BE2C (cell line): ENCODE measurements around the gene ALPL.
A peak's percentile ranks its signal among the peaks of the same experiment; 100 is the strongest.

Experiments used
- DNase-seq: peaks from one replicate; pipeline ENCODE4 v3.0.0-alpha.2; 2020
- H3K27me3 ChIP-seq: fragments of 250-450 bp; sonication (Bioruptor Pico); 2 replicates; pipeline ENCODE4 v1.5.1; 2020; ENCODE audit warnings: mild to moderate bottlenecking
- H3K36me3 ChIP-seq: fragments of 250-450 bp; sonication (Bioruptor Pico); 2 replicates; pipeline ENCODE4 v1.5.1; 2020; ENCODE audit warnings: mild to moderate bottlenecking
- H3K4me1 ChIP-seq: fragments of 250-450 bp; sonication (Bioruptor Pico); 2 replicates; pipeline ENCODE4 v1.5.1; 2020
- H3K4me3 ChIP-seq: 2 replicates; pipeline ENCODE4 v1.5.1; 2011; ENCODE audit warnings: low read depth, low read length
- H3K9me3 ChIP-seq: fragments of 250-450 bp; sonication (Bioruptor Pico); 2 replicates; pipeline ENCODE4 v1.5.1; 2020
- TF ChIP-seq, protein P1 (sequence below): IDR thresholded peaks from 2 replicates; pipeline ENCODE4 v1.5.1; 2012; ENCODE audit warnings: mild to moderate bottlenecking, low read depth, low read length

The ALPL gene

DNA sequence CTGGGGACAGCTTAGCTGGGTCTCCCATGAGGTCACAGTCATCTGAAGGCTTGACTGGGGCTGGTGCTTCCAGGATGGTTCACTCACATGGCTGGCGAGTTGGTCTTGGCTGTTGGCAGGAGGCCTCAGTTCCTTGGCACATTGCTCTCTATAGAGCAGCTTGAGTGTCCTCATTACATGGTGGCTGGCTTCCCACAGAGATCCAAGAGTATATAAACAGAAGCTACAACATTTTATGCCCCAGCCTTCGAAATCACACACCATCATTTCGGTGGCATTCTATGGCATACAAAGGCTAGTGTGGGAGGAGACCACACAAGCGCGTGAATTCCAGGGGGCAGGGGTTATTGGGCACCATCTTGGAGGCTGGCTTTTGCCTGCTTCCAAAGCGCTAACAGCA is 63.0 kb downstream of the ALPL start:
- no peaks in the 10 kb centered on the region for H3K36me3 ChIP-seq
- no peak for DNase-seq
- H3K4me3 ChIP-seq, result no peak overlapping the region
- H3K27me3 ChIP-seq, result no peaks in the 10 kb centered on the region
- H3K9me3 ChIP-seq, result no peaks in the 10 kb centered on the region
- 0 out of 2 replicates have a peak, but pooled peaks cover 6% of the 10 kb centered on the region for H3K4me1 ChIP-seq
- TF ChIP-seq, protein P1, sequence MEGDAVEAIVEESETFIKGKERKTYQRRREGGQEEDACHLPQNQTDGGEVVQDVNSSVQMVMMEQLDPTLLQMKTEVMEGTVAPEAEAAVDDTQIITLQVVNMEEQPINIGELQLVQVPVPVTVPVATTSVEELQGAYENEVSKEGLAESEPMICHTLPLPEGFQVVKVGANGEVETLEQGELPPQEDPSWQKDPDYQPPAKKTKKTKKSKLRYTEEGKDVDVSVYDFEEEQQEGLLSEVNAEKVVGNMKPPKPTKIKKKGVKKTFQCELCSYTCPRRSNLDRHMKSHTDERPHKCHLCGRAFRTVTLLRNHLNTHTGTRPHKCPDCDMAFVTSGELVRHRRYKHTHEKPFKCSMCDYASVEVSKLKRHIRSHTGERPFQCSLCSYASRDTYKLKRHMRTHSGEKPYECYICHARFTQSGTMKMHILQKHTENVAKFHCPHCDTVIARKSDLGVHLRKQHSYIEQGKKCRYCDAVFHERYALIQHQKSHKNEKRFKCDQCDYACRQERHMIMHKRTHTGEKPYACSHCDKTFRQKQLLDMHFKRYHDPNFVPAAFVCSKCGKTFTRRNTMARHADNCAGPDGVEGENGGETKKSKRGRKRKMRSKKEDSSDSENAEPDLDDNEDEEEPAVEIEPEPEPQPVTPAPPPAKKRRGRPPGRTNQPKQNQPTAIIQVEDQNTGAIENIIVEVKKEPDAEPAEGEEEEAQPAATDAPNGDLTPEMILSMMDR, result no peak

DNA sequence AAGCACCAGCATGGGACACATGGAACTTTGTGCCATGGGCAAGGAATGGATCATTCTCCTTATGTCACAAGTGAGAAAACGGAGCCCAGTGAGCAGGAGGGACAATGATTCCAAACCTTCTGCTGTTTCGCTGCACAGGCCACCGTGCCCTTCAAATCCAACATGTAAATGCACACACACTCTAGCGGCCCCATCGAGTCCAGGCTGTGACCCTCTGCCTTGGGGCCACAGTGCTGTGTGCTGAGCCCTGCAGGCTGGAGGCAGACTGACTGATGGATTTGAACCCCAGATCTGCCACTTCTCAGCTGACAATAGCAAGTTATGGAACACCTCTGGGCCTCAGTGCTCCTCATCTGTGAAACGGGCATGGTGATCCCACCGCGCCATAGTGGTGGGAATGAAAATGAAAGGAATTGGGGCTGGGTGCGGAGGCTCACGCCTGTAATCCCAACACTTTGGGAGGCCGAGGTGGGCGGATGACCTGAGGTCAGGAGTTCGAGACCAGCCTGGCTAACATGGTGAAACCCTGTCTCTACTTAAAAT is 63.6 kb downstream of the ALPL start:
- TF ChIP-seq, protein P1, result no peak

DNA sequence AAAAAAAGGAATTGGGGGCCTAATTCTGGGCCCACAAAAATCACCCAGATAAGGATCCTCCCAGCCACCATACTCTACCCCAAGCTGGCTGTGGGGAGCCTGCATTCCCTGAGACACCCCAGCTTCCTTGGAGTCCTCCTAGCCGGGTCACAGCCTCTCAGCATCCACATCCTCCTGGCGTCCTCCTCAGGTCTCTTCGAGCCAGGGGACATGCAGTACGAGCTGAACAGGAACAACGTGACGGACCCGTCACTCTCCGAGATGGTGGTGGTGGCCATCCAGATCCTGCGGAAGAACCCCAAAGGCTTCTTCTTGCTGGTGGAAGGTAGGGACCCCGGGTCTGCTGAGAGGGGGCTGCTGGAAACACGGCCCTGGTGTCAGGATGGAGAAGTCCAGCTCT is 64.3 kb downstream of the ALPL start:
- Histone ChIP-seq H3K4me3 (no peak overlapping the region), H3K36me3 (no peaks in the 10 kb centered on the region), H3K9me3 (no peaks in the 10 kb centered on the region), H3K4me1 (0 out of 2 replicates have a peak, but pooled peaks cover 6% of the 10 kb centered on the region), H3K27me3 (no peaks in the 10 kb centered on the region)
- DNase-seq, result no peak
- TF ChIP-seq, protein P1, result no peak

More for the DNA sequence above, 63.6 kb downstream of the ALPL start:
- 0 out of 2 replicates have a peak, but pooled peaks cover 6% of the 10 kb centered on the region for H3K4me1 ChIP-seq
- no peaks in the 10 kb centered on the region for H3K9me3 ChIP-seq
- H3K36me3 ChIP-seq, result no peaks in the 10 kb centered on the region
- H3K27me3 ChIP-seq, result no peaks in the 10 kb centered on the region
- no peak for DNase-seq
- no peak overlapping the region for H3K4me3 ChIP-seq

DNA sequence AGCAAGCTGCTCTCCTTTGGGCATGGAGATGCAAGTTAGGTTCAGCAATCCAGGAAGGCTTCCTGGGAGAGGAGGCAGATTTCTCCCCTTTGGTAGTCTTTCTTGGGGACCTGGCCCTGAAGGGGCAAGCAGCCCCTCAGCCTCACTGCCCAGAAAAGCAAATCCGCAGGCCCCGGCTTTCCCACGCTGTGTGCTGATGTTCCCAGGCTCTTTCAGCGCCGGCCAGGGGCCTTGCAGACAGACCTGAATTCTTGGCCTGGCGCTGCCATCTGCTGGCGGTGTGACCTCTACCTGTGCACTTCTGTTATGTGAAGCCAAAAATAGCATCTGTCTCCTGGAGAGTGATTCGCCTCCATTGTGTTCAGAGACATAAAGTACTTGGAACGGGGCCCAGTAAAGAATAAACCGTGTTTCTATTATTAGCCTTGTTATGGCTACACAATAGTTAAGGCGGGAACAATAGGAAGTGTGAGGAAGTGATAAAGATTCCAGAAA is 64.8 kb downstream of the ALPL start:
- TF ChIP-seq, protein P1, result peak; percentile 54
- no peaks in the 10 kb centered on the region for H3K36me3 ChIP-seq
- no peaks in the 10 kb centered on the region for H3K9me3 ChIP-seq
- no peaks in the 10 kb centered on the region for H3K27me3 ChIP-seq
- DNase-seq, result peak; percentile 70
- H3K4me1 ChIP-seq, result 0 out of 2 replicates have a peak, but pooled peaks cover 6% of the 10 kb centered on the region
- H3K4me3 ChIP-seq, result no peak overlapping the region

DNA sequence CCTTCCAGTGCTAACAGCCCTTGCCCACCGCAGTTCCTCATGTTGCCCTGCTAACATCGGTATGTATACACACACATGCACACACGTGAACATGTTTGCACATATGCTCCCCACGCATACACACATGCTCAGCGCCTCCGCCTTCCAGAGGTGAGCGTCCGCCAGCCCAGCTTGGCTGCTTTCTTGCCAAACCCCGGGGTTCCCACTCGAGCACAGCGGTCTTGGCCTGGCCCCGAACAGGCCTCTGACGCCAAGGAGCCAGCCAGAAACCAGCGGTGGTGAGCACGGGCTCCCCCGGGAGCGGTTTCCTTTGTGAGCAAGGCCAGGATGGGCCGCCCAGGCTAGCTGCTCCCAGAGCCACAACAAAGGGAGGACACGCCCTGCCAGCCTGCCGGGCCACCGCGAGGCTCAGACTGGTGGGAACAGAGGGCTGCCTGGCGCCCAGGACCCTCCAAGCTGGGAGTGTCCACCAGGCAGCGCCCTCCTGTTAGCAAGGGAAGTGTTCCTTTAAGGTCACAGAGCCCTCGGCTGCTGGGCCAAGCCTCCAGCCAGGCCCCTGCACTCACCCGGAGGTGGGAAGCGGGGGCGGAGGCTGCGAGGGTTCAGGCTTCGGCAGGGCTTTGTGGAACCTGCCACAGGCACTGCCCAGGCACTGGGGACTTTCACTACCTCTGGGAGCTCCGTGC is 65.4 kb downstream of the ALPL start:
- 0 out of 2 replicates have a peak, but pooled peaks cover 6% of the 10 kb centered on the region for H3K4me1 ChIP-seq
- H3K27me3 ChIP-seq, result no peaks in the 10 kb centered on the region
- no peaks in the 10 kb centered on the region for H3K9me3 ChIP-seq
- peak; percentile 45 for DNase-seq
- no peak overlapping the region for H3K4me3 ChIP-seq
- H3K36me3 ChIP-seq, result no peaks in the 10 kb centered on the region
- TF ChIP-seq, protein P1, result no peak
